Parathyroid adenoma (tissue), 2 donors: ENCODE results near the gene KRTAP22-1.

Experiments used
- H2AFZ ChIP-seq: fragments of 300-600 bp; sonication (generic); one replicate; pipeline ENCODE4 v1.7.0; 2017; ENCODE audit warnings: antibody characterized with exemption, mild to moderate bottlenecking
- H3K27ac ChIP-seq: fragments of 300-600 bp; sonication (generic); one replicate; pipeline ENCODE4 v1.7.0; 2017
- H3K27me3 ChIP-seq: fragments of 300-600 bp; sonication (generic); one replicate; pipeline ENCODE4 v1.7.0; 2017; ENCODE audit warnings: low read length; ENCODE audit not compliant: control insufficient read depth, insufficient read depth
- H3K36me3 ChIP-seq: fragments of 300-600 bp; sonication (generic); one replicate; pipeline ENCODE4 v1.7.0; 2017; ENCODE audit warnings: low read length; ENCODE audit not compliant: control insufficient read depth, insufficient read depth
- H3K4me1 ChIP-seq: fragments of 300-600 bp; sonication (generic); one replicate; pipeline ENCODE4 v1.7.0; 2017; ENCODE audit warnings: control low read depth
- H3K4me2 ChIP-seq: fragments of 300-600 bp; sonication (generic); one replicate; pipeline ENCODE4 v1.7.0; 2017; ENCODE audit warnings: low read length
- H3K4me3 ChIP-seq: fragments of 300-600 bp; sonication (generic); one replicate; pipeline ENCODE4 v1.7.0; 2017; ENCODE audit warnings: low read depth, low read length
- H3K79me2 ChIP-seq: fragments of 300-600 bp; sonication (generic); one replicate; pipeline ENCODE4 v1.7.0; 2017; ENCODE audit warnings: control low read depth
- H3K9ac ChIP-seq: fragments of 300-600 bp; sonication (generic); one replicate; pipeline ENCODE4 v1.7.0; 2017; ENCODE audit warnings: mild to moderate bottlenecking
- H3K9me3 ChIP-seq: fragments of 300-600 bp; sonication (generic); one replicate; pipeline ENCODE4 v1.7.0; 2017; ENCODE audit warnings: low read length; ENCODE audit not compliant: control insufficient read depth
- CTCF ChIP-seq: fragments of 300-600 bp; sonication (generic); IDR thresholded peaks from one replicate; pipeline ENCODE4 v1.7.0; 2017; ENCODE audit warnings: antibody characterized with exemption, mild to moderate bottlenecking
- donor health status: primary hyperparathyroidism.

KRTAP22-1 gene

DNA sequence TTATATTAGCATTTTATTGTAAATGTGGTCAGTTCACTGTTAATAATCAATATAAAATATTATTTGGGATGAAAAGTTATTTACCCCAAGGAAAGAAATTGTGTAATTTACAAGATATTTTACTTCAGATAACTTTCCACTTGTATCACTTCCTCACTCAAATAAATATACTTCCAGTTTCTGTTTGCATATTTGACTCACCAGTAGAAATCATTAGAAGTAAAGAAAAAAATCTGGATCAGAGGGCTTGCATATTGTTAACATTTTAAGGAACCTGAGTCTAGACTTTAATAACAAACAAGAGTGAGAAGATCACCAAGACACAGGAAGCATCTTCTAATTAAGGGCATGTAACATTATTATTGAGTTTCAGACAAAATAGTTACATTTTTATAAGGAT, 19.2 kb downstream of the KRTAP22-1 start:
- H3K9me3 ChIP-seq: no peaks in the 10 kb centered on the region
- H3K4me3 ChIP-seq: no peak overlapping the region
- H3K4me2 ChIP-seq: no peak overlapping the region
- no peaks in the 10 kb centered on the region for H3K79me2 ChIP-seq
- no peak overlapping the region for H3K27ac ChIP-seq
- H3K4me1 ChIP-seq: no peaks in the 10 kb centered on the region
- no peak overlapping the region for H3K9ac ChIP-seq
- no peak for TF ChIP-seq CTCF
- no peaks in the 10 kb centered on the region for H3K36me3 ChIP-seq
- no peaks in the 10 kb centered on the region for H3K27me3 ChIP-seq
- H2AFZ ChIP-seq: no peak overlapping the region

GRCh38 chr21:30620522-30620921, 19.6 kb downstream of the KRTAP22-1 start, which contains the start of gene KRTAP20-4:
Gene KRTAP20-4, plus strand, starts transcription at chr21:30620627.
- H3K36me3 ChIP-seq: no peaks in the 10 kb centered on the region
- no peaks in the 10 kb centered on the region for H3K4me1 ChIP-seq
- no peak for TF ChIP-seq CTCF
- H3K79me2 ChIP-seq: no peaks in the 10 kb centered on the region
- H3K4me3 ChIP-seq: no peak within 1 kb of the TSS
- no peak within 1 kb of the TSS for H3K9ac ChIP-seq
- no peak within 1 kb of the TSS for H2AFZ ChIP-seq
- H3K27ac ChIP-seq: no peak within 1 kb of the TSS
- no peaks in the 10 kb centered on the region for H3K9me3 ChIP-seq
- no peak within 1 kb of the TSS for H3K4me2 ChIP-seq
- no peaks in the 10 kb centered on the region for H3K27me3 ChIP-seq

GRCh38 chr21:30623362-30623761, 22.5 kb downstream of the KRTAP22-1 start:
- Histone ChIP-seq H3K9me3 (no peaks in the 10 kb centered on the region), H3K4me2 (no peak overlapping the region), H3K4me3 (no peak overlapping the region), H3K4me1 (no peaks in the 10 kb centered on the region), H2AFZ (no peak overlapping the region), H3K9ac (no peak overlapping the region), H3K79me2 (no peaks in the 10 kb centered on the region), H3K27me3 (no peaks in the 10 kb centered on the region), H3K27ac (no peak overlapping the region), H3K36me3 (no peaks in the 10 kb centered on the region)
- no peak for TF ChIP-seq CTCF

DNA sequence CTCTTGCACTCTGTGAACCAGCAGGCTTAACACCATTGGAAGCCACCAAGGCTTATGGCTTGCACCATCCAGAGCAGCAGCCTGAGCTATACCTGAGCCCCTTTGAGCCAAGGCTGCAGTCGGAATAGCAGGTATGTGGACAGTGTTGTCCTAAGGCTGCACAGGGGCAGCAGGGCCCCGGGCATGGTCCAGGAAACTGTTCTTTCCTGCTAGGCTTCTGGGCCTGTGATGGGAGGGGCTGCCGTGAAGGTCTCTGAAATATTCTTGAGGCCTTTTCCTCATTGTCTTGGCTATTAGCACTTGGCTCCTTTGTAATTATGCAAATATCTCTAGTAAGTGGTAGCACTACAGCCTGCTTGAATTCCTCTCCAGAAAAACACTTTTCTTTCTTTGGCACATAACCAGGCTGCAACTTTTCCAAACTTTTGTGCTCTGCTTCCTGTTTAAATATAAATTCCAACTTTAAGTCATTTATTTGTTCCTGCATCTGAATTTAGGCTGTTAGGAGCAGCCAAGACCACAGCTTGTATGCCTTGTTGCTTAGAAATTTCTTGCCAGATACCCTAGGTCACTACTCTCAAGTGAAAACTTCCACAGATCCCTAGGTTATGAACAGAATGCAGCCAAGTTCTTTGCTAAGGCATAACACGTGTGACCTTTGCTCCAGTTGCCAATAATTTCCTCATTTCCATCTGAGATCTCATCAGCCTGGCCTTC, 24.7 kb downstream of the KRTAP22-1 start:
- H3K9ac ChIP-seq: no peak overlapping the region
- TF ChIP-seq CTCF: no peak
- H3K4me1 ChIP-seq: no peaks in the 10 kb centered on the region
- H3K4me3 ChIP-seq: no peak overlapping the region
- no peaks in the 10 kb centered on the region for H3K9me3 ChIP-seq
- no peak overlapping the region for H3K4me2 ChIP-seq
- H3K79me2 ChIP-seq: no peaks in the 10 kb centered on the region
- no peaks in the 10 kb centered on the region for H3K36me3 ChIP-seq
- H2AFZ ChIP-seq: no peak overlapping the region
- no peaks in the 10 kb centered on the region for H3K27me3 ChIP-seq
- no peak overlapping the region for H3K27ac ChIP-seq

- H3K4me1 ChIP-seq: no peaks in the 10 kb centered on the region
- no peak overlapping the region for H3K4me3 ChIP-seq
- H3K36me3 ChIP-seq: no peaks in the 10 kb centered on the region
- no peaks in the 10 kb centered on the region for H3K79me2 ChIP-seq
- H3K27me3 ChIP-seq: no peaks in the 10 kb centered on the region
- no peak for TF ChIP-seq CTCF
- no peak overlapping the region for H3K4me2 ChIP-seq
- H2AFZ ChIP-seq: no peak overlapping the region
- H3K9ac ChIP-seq: no peak overlapping the region
- no peaks in the 10 kb centered on the region for H3K9me3 ChIP-seq
- no peak overlapping the region for H3K27ac ChIP-seq
Measured at GRCh38 chr21:30628109-30628508, 27.2 kb downstream of the KRTAP22-1 start.
